ENCODE results near the gene VILL. TPM values are rescaled to one million over a fixed set of nuclear protein-coding genes. Genes with fewer than 3 reads are reported as not detected.
A peak's percentile ranks its signal among the peaks of the same experiment; 100 is the strongest.

Gene VILL
- total and polyA plus RNA-seq, 10 of the 15 experiments (the other 5 are each of a cell fraction or from before 2014, with no cell fraction given): 0.15 to 5.4 (median 2.1) TPM; not detected in 1

- no peaks in the 10 kb centered on the region for H3K9me3 ChIP-seq (replicated peaks; ENCODE audit: control insufficient read depth, insufficient read depth, low read length)
- H3K27me3 ChIP-seq (replicated peaks in 1 of 2; ENCODE audit: control insufficient read depth in 2 of 2, insufficient read depth in 2 of 2, low read length in 1 of 2): no peaks in the 10 kb centered on the region; a peak in 1 of 4 replicates
- no peaks in the 10 kb centered on the region for H3K36me3 ChIP-seq (ENCODE audit: control insufficient read depth in 2 of 2, insufficient read depth in 2 of 2, low read length in 1 of 2)
- BruUV-seq (replicated peaks): no TSS peak
- H2AFZ ChIP-seq (ENCODE audit: control insufficient read depth, low read depth, low read length): peak overlapping the region; percentile 82
- H3K4me1 ChIP-seq (ENCODE audit: control insufficient read depth, insufficient read depth, low read length): peaks cover 3% of the 10 kb centered on the region
- in situ Hi-C loops (cut with MboI): no loop called here
- ChIA-PET SMC1A (ENCODE audit: uncharacterized antibody, unreplicated experiment) (interaction anchor here (0.8 kb wide), 1 partner anchor 8 kb away, joined by 3 read pairs; no protein-coding TSS in a partner anchor), RAD21 (ENCODE audit: unreplicated experiment) (no interaction called here), POLR2A (no interaction called here), CTCF (interaction anchor here (4.8 kb wide), 1 partner anchor 9 kb away, joined by 41 read pairs; no protein-coding TSS in a partner anchor)
- TF ChIP-seq, protein P1, sequence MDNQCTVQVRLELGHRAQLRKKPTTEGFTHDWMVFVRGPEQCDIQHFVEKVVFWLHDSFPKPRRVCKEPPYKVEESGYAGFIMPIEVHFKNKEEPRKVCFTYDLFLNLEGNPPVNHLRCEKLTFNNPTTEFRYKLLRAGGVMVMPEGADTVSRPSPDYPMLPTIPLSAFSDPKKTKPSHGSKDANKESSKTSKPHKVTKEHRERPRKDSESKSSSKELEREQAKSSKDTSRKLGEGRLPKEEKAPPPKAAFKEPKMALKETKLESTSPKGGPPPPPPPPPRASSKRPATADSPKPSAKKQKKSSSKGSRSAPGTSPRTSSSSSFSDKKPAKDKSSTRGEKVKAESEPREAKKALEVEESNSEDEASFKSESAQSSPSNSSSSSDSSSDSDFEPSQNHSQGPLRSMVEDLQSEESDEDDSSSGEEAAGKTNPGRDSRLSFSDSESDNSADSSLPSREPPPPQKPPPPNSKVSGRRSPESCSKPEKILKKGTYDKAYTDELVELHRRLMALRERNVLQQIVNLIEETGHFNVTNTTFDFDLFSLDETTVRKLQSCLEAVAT (IDR thresholded peaks at IDR 0.05): no peak
- TF ChIP-seq TARDBP (IDR thresholded peaks at IDR 0.05; ENCODE audit: borderline replicate concordance) (no peak), RB1 (IDR thresholded peaks at IDR 0.05; ENCODE audit: borderline replicate concordance) (no peak), POU2F2 (IDR thresholded peaks at IDR 0.05; ENCODE audit: borderline replicate concordance, low read depth, low read length) (no peak), HDAC6 (IDR thresholded peaks at IDR 0.05; ENCODE audit: unreplicated experiment) (no peak), SRF (IDR thresholded peaks at IDR 0.05; ENCODE audit: low read depth in 2 of 2, low read length in 2 of 2) (no peak), NFYA (IDR thresholded peaks at IDR 0.05; ENCODE audit: borderline replicate concordance, low read depth, low read length) (no peak), RAD21 (IDR thresholded peaks at IDR 0.05; ENCODE audit: insufficient read depth, low read depth, low read length) (no peak), CREM (IDR thresholded peaks at IDR 0.05; ENCODE audit: low read depth) (no peak), ZNF207 (IDR thresholded peaks at IDR 0.05; ENCODE audit: borderline replicate concordance) (no peak), GABPA (IDR thresholded peaks at IDR 0.05; ENCODE audit: low read depth) (no peak), HCFC1 (IDR thresholded peaks at IDR 0.05; ENCODE audit: low read length) (no peak), REST (IDR thresholded peaks at IDR 0.05; ENCODE audit: low read depth, low read length) (no peak)
- TF ChIP-seq, protein P2, sequence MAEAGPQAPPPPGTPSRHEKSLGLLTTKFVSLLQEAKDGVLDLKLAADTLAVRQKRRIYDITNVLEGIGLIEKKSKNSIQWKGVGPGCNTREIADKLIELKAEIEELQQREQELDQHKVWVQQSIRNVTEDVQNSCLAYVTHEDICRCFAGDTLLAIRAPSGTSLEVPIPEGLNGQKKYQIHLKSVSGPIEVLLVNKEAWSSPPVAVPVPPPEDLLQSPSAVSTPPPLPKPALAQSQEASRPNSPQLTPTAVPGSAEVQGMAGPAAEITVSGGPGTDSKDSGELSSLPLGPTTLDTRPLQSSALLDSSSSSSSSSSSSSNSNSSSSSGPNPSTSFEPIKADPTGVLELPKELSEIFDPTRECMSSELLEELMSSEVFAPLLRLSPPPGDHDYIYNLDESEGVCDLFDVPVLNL (IDR thresholded peaks at IDR 0.05; ENCODE audit: low read depth, low read length): no peak
- H3K9ac ChIP-seq (ENCODE audit: control insufficient read depth, insufficient read depth, low read length): no peak overlapping the region
- no peaks in the 10 kb centered on the region for H4K20me1 ChIP-seq (ENCODE audit: control insufficient read depth, insufficient read depth)
- no peak overlapping the region for H3K4me3 ChIP-seq
- H3K27ac ChIP-seq (ENCODE audit: control insufficient read depth, insufficient read depth): 0 out of 2 replicates have a peak overlapping the region, but pooled peaks have one; percentile 8
- 45% methylated on average over 7 of the region's 7 CpGs for WGBS (ENCODE audit: insufficient coverage, insufficient replicate concordance, low lambda C conversion rate, missing lambda C conversion rate)
- H3K79me2 ChIP-seq (ENCODE audit: control insufficient read depth, insufficient read depth, low read length): no peaks in the 10 kb centered on the region
- FAIRE-seq (no peak), DNase-seq (ENCODE audit: low read depth, low spot score) (no peak), ATAC-seq (no peak)
- 0 out of 2 replicates have a peak overlapping the region, but pooled peaks have one; percentile 57 for H3K4me2 ChIP-seq (ENCODE audit: control insufficient read depth, insufficient read depth)
- intact Hi-C loops (cut with micrococcal nuclease; ENCODE audit: unreplicated experiment): no loop called here
Measured at GRCh38 chr3:37957539-37957936, 33.0 kb upstream of the VILL start.
